GM20000 (cell line): ENCODE data around the gene IRS2.

Experiments
- DNase-seq: peaks from one replicate; pipeline ENCODE4 v3.0.0; 2012; ENCODE audit warnings: low spot score
- CTCF ChIP-seq: IDR thresholded peaks from 2 replicates; pipeline ENCODE4 v1.5.1; 2012; ENCODE audit warnings: mild to moderate bottlenecking, control low read depth; ENCODE audit errors: extremely low read depth, missing control alignments

The IRS2 gene

GRCh38 chr13:109703250-109703649, 83.1 kb downstream of the IRS2 start:
- TF ChIP-seq CTCF: no peak
- no peak for DNase-seq
